ENCODE results near the gene JADE1.

- no peak for TF ChIP-seq PBX3 (IDR thresholded peaks at IDR 0.05)
- TF ChIP-seq CTCF (IDR thresholded peaks at IDR 0.05): no peak
- no peak for TF ChIP-seq JUND (IDR thresholded peaks at IDR 0.05)
- no peak for TF ChIP-seq YY1 (IDR thresholded peaks at IDR 0.05; ENCODE audit: low read depth)
- TF ChIP-seq REST (IDR thresholded peaks at IDR 0.05; ENCODE audit: low read depth, low read length): no peak
- TF ChIP-seq POLR2AphosphoS5 (IDR thresholded peaks at IDR 0.05; ENCODE audit: low read depth, low read length): no peak
- TF ChIP-seq USF2 (IDR thresholded peaks at IDR 0.05; ENCODE audit: borderline replicate concordance, low read depth, low read length): no peak
- TF ChIP-seq EP300 (IDR thresholded peaks at IDR 0.05; ENCODE audit: borderline replicate concordance in 1 of 2, low read depth in 1 of 2, low read length in 1 of 2): no peak
- TF ChIP-seq GABPA (IDR thresholded peaks at IDR 0.05; ENCODE audit: low read depth): no peak
- TF ChIP-seq IRF3 (IDR thresholded peaks at IDR 0.05; ENCODE audit: low read depth, low read length): no peak
These were observed 103.7 kb downstream of the JADE1 start for GRCh38 chr4:128913228-128913627.

Measured in SK-N-SH (cell line).